Stimulated activated CD8-positive, alpha-beta memory T cell treated with anti-CD3 and anti-CD28 coated beads, Interleukin-12 subunit alpha, Interleukin-12 subunit beta, amount 100 ng/mL, for 4 hours (primary cell): Measurements from ENCODE around the gene ZDBF2.
"Not testable (repeated sequence)": the region's sequence is repeated elsewhere in the genome, so short reads cannot be mapped to it uniquely, and the experiment has no call there.

ENCODE experiments used
- DNase-seq: peaks from one replicate; pipeline ENCODE4 v3.0.0-alpha.2; 2020; ENCODE audit warnings: low read depth

The ZDBF2 gene

DNA sequence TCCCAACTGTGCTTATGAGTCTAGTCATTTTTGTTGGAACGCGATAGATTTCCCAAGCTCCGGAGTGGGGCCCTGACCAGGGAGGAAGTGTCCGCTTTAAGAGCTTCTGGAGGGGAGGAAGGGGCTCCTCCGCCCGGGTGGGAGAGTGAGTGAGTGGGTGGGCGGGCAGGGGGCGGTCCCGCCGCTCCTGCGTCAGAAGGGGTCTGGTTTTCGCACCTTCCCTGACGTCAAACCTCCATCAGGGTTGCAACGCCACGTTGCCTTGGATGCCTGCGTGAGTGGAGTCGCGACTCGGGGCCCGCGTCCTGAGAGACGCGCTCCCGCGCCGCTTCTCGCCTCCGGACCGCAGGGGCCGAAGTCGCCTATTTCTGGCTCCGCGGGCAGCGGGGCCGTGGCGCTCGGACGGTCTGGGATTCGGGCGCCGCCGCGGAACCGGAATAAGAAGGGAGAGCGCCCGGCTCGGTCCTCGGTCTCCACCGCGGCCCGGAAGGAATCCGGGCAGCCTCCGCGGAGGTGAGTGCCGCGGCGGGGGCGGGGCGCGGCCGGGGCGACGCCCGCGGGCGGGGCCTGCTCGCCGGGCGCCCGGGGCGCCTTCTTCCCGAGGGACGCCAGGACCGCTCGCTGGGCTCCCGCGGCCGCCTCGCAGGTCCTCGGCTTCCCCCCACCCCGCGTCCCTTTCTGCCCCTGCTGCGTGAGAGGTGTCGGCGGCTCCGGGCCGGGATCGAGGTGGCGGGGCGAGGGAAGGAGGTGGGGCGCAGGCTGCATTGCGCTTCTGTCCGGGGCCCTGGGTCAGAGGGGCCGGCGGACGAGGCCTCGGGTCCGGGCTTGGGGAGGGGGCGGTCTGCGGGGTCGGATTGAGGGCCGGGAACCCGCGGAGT, at the start of gene ZDBF2:
Gene ZDBF2, plus strand, starts transcription at position 230 of the 878 bp plus-strand sequence. CDS start 7,187 bp downstream, outside the sequence.
- DNase-seq = peak; percentile 24

DNA sequence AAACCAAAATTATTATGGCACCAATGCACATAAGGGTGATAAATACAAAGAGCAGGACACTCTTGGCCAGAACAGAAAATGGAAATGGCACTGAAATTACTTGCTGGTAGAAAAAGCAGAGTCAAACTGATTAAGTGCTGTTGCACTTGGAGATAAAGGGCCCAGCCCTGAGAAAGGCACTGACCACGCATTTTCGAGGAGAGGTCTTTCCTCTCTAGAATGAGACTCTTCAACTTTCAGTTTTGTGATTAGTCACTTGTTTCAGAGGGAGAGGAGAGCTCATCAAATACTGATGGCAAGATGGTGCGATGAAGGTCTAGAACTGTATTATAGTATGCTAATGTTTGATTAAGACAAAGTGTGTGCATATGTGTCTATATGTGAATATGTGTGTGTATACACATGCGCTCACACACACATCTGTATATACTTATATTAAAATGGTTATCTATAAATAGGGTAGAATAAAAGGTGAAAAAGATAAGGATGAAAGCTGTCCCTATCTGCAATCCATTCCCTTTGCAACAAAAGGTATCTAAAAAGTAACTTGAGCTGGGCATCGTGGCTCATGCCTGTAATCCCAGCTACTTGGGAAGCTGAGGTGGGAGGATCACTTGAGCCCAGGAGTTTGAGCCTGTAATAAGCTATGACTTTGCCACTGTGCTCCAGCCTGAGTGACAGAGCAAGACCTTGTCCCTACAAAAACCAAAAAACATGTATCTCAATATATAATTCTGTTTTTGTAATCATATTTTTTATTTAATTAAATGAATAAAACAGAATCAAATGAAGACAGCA, 48.8 kb upstream of the ZDBF2 start:
- no peak for DNase-seq

DNA sequence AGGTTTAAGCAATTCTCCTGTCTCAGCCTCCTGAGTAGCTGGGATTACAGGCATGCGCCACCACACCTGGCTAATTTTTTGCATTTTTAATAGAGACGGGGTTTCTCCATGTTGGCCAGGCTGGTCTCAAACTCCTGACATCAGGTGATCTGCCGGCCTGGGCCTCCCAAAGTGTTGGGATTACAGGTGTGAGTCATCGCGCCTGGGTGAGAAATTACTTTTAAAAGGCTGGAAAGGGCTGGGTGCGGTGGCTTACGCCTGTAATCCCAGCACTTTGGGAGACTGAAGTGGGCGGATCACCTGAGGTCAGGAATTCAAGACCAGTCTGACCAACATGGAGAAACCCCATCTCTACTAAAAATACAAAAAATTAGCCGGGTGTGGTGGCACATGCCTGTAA, 45.8 kb upstream of the ZDBF2 start:
- not testable (repeated sequence) for DNase-seq

DNA sequence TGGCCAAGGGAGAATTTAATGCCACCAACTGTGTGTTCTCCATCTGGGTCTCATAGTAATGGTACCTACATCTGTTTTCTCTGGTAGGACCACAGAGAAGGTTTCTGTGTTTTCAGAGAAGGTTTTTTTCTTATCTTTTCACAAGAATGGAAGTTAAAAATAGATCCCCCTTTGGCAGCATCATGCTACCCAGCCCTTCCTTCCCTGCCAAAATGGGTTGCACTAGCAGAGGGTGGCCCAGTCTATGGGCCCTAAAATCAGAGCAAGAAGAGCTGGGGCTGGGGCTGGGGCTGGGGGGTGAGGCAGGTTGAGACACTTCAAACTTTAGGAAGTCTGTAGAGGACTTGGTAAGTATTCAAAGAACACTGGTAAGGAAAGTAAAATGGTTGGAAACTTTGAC, 44.8 kb upstream of the ZDBF2 start:
- no peak for DNase-seq

DNA sequence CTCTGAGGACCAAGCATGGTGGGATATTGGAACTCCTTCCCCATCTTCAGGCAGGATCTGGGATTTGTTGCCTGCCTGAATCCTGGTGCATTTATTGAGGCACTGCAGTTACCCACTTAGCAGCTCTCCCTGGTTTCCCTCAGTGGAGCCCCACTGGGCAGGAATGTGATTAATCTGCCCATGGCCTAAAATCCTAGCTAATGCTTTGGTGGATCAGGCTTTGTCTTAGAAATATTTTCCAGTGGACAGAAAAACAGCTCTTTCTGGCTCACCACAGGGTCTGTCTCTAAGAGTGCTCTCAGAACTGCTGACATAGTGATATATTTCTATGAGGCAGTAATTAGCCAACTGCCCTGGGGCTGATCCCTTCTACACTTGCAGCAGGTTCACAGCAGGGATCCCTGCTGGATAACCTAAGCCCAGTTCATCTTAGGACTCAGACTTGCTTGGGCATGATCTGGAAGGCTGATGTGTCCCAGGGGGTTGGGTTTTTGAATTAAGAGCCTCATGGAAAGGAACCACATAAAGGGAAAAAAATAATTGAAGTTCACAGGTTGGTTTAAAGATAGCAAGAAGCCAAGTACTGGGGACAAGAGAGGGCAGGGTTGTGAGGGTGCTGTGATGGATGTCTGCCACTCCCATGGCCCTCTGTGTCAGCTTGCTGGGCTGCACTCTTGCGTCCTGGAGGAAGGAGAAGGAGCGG, 44.3 kb upstream of the ZDBF2 start:
- DNase-seq = no peak

DNA sequence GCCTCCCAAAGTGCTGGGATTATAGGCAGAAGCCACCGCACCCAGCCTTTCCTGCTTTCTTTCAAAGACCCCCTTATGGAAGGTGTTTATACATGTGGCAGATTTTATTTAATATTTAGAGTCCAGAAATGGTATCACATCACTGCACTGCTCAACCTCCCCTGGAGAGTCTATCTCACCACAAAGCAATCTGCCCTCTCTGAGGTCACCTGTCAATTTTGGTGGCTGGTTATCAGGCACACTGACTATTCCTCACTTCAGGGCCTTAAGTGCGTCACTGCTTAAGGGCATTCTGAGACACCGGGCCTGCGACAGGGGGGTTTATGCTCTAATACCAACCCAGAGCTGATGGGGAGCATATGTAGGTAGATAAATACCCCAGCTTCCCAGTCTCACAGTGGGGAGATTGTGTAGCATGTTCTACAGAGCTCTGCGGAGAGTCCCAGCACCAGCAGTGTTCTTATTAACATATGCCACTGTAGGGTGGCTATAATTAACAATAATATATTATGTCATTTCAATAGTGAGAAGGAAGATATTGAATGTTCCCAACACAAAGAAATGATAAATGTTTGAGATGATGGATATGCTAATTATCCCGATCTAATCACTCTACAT, 42.7 kb upstream of the ZDBF2 start:
- no peak for DNase-seq

DNA sequence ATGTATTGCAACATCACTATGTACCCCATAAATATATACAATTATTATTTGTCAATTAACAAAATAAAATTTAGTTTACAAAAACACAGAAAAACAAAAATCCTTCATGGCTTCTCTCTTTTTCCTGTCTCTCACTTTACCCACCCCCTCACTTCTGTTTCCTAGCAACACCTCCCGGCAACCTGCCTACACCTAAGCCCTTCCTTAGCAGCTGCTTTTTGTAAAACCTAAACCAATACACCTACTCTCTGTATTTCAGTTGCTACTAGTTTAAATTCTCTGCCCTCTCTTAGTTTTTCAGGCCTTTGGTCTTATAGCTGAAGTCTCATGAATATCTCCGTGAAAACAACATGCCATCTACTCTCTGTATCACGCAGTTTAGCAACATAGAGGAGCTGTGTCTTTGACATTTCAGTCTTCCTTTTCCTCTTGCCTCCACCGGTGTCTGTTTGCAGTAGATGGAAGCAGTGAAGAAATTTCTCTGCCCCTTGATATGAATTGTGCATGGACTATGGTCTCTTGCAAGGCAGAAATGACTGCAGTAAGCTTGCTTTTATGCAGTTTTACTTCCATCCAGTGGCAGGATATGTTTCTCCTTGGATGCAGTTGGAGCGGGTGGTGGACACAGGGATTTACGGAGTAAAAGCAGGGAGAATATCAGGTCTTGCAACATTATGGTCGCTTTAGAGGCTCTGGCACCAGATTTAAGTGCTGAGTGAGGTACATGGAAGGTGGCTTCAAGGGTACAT, 42.0 kb upstream of the ZDBF2 start:
- DNase-seq = no peak

DNA sequence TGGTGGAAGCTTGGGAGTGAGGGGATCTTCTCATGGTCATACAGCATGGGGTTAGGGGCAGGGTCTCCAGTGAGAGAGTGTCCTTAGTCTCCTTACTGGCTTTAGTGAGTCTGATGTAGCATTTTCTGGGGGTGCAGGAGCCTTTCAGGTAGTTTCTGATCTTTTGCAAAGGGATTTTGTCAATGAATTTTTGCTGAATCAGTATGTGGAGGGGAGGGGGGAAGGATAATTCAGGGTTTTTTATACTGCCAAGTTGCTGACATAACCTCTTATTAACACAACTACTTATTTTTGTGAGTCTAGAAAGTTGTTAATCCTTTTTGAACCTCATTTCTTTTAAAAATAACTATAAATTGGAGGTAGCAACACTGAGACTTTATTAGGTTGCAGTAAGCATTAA, 35.3 kb upstream of the ZDBF2 start:
- DNase-seq = no peak

DNA sequence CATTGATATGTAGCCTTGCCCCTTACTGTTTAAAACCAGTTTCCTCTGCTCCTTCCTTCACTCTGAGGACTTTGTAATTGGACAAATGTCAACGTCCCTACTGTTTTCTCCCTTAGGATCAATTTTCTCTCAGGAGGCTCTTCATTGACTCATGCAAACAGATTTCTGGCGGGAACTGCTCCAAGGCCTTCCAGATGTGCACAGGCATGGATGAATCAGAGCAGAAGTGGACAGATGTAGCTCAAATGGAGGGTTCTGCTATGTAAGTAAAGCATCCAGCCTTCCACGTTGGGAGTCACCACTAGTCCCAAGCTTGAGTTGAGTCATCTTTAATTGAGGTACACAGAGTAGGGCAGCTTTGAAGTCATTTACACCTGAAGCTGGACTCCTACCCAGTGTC, 34.1 kb upstream of the ZDBF2 start:
- DNase-seq = no peak

DNA sequence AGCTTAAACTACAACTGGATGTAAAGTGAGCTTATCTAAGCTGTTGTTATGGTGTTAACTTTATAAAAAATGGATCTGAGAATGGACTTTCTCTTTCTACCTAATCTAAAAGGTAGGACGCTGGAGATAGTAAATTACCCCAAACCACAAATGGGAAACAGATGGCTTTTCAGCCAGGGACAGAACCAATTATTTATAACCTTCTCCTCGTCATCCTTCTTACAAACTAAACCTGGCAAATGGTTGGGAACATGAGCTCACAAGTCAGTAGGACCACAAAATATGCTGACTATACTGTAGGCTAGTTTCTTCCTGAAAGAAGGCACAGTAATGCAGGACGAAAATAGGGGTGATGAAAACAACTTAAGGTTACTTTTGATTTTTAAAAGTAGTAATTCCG, 32.7 kb upstream of the ZDBF2 start:
- no peak for DNase-seq

DNA sequence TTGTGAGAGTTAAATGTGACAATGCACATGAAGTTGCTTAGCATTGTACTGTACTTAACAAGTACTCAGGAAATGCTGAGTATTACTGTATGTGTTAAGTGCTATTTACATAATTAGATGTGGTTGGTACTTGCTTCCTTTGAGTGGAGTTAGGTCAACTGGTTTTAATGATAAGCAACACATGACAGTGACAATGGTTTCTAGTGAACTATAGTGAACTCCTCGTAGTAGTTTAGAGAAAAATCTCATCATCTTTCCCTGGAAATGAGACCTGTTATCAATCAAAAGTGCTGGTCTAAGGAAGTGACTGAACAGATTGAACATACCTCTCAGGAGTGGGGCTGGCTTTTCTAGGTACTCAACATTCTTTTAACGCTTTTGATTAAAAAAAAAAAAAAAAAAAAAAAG, 29.2 kb upstream of the ZDBF2 start:
- DNase-seq = no peak

DNA sequence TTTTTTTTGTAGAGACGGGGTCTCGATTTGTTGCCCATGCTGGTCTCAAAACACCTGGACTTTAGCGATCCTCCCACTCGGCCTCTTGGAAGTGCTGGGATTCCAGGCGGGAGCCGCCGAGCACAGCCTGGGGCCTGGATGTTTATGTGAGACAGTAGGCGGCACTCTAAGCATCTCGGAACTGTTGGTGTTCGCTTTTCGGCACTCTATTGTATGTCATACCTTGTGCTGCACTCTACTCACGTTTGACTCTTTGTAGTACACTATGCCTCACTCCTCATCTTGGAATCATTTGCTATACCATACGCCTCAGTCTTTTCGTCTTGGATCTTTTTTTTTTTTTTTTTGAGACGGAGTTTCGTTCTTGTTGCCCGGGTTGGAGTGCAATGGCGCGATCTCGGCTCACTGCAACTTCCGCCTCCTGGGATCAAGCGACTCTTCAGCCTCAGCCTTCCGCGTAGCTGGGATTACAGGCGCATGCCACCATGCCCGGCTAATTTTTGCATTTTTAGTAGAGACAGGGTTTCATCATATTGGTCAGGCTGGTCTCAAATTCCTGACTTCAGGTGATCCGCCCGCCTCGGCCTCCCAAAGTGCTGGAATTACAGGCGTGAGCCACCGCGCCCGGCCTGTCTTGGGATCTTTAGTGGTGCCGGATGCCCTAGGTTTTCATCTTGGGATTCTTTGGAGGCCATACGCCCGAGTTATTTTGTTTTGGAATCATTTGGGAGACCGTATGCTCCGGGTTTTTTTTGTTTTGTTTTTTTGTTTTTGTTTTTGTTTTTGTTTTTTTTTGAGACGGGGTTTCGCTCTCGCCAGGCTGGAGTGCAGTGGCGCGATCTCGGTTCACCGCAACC, 24.2 kb upstream of the ZDBF2 start:
- DNase-seq = no peak

DNA sequence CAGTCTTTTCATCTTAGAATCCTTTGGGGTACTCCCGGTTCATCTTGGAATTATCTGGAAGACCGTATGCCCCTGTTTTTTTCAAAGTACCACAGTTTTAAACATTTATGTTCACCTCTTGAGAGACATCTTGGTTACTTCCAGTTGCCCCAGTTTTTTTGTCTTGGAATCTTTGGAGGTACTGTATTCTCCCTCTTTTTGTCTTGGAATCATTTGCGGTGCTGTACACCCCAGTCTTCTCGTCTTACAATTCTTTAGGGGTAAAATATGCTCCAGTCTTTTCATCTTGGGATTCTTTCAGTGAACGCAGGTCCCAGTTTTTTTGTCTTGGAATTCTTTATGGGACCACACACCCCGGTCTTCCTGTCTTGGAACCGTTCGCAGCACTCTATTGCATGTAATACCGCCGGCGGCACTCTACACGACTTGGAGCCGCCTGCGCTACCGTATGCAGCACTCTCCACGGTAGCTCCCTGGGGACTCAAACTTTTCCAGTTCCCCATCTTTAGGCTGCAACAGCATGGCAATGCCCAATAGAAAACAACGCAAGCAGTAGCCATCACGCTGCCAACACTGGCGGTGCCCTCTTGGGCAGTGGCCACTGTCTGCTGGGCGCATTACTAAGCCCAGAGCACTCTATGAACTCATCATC, 21.2 kb upstream of the ZDBF2 start:
- DNase-seq = no peak

DNA sequence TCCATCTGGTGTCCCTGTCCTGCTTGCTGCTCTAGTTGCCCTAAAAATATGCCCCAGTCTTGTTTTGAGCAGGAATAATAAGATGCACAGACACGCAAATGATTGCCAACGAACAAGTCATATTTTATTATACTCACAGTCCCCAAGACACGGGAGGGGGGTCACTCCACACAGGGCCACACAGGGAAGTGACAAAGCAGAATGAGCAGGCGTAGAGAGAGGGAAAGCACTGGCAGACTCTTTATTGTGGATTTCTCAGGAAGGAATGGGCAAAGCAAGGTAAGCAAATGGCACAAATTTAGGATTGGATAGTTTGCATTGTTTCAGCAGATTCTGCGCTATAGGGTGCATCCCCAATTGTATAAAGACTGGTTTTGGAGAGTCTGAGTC, 20.7 kb upstream of the ZDBF2 start:
- DNase-seq = no peak

DNA sequence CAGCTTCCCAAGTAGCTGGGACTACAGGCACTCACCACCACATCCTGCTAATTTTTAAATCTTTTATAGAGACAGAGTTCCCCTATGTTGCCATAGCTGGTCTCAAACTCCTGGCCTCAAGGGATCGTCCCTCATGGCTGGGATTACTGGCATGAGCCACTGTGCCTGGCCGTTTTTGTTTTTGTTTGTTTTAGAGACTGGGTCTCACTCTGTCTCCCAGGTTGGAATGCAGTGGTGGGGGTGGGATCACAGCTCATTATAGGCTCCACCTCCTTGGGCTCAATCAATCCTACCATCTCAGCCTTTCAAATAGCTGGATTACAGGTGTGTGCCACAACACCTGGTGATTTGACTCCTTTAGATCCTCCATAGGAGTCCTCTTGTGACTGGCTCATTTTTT, 19.5 kb upstream of the ZDBF2 start:
- DNase-seq = no peak

DNA sequence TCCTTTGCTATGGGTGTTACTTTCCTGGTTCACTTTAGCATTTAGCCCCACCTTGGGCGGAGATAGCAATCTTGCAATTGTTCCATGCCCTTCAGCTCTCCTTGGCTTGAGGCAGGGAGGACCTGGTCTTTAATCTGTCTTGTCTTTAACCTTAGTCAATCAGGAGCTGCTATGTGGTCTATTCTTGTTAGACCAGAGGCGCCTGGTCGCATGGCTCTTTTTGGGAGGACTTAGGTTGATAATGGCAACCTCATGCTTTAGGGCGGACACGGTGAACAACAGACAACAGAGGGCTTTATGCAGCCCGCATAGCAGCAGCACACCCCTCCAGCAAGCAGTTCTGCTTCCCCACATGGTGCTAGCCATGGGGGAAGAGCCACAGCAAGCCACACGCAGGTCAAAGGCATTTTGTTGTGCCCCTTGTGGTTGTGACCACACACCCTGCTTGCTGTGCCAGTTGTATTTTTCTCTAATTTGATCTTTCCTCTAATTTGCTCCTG, 17.7 kb upstream of the ZDBF2 start:
- DNase-seq = no peak

DNA sequence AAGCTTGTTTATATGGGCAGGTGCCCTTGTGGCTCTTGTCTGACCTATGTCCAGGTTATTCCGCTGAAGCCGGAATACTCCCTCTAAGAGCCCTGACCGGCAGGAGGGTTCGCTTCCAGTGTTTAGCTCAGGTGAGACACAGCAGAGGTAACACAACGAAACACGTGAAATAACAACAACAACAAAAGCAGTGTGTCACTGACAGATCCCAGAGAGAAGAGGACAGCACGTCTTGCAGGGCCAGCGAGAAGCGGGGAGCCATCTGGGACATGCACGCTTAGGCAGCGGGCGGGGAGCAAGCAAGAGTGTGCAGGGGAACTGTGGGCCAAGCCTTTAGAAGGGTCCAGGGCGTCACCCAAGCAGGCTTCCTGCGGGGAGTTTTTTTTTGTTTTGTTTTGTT, 17.1 kb upstream of the ZDBF2 start:
- no peak for DNase-seq

DNA sequence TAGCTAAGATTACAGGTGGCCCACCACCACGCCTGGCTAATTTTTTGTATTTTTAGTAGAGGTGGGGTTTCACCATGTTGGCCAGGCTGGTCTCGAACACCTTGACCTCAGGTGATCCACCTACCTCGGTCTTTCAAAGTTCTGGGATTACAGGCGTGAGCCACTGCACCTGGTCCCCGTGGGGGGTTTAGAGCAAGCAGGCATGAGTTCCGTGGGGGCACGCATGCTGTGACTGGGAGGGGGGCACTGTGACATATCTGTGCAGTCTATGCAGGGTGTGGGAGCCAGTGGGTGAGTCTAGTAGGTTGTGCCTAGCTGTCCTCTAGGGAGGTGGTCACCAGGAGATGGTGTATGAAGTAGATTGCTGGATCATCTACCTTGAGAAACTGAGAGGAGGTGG, 16.6 kb upstream of the ZDBF2 start:
- no peak for DNase-seq

DNA sequence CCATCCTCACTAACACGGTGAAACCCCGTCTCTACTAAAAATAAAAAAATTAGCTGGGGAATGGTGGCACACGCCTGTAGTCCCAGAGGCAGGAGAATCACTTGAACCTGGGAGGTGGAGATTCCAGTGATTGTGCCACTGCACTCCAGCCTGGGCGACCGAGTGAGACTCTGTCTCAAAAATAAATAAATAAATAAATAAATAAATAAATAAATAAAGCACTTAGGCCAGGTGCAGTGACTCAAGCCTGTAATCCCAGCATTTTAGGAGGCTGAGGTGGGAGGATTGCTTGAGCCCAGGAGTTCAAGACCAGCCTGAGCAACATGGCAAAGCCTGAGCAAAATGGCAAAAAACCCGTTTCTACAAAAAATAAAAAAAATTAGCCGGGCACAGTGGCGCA, 15.8 kb upstream of the ZDBF2 start:
- not testable (repeated sequence) for DNase-seq
